Measurements from ENCODE around the gene CDK1. TPM values are rescaled to one million over a fixed set of nuclear protein-coding genes. Genes with fewer than 3 reads are reported as not detected.

The CDK1 gene
- polyA plus RNA-seq, 1 donor (not counting 4 experiments of a cell fraction or from before 2014, with no cell fraction given), result 43.8 TPM

GRCh38 chr10:60747817-60748469 lies 30.3 kb upstream of the CDK1 start:
- H4K20me1 ChIP-seq (ENCODE audit: control insufficient read depth, extremely low read depth, insufficient read depth, low read length), result no peaks in the 10 kb centered on the region
- H3K9ac ChIP-seq (ENCODE audit: control insufficient read depth, extremely low read depth, insufficient read depth, low read length), result no peak overlapping the region
- no peaks in the 10 kb centered on the region for H3K79me2 ChIP-seq (ENCODE audit: control insufficient read depth, insufficient read depth, low read length)
- H2AFZ ChIP-seq (ENCODE audit: control insufficient read depth, low read length), result peak overlapping the region; percentile 86
- TF ChIP-seq EZH2 (IDR thresholded peaks at IDR 0.05; ENCODE audit: low read length), result no peak
- TF ChIP-seq, protein P1, sequence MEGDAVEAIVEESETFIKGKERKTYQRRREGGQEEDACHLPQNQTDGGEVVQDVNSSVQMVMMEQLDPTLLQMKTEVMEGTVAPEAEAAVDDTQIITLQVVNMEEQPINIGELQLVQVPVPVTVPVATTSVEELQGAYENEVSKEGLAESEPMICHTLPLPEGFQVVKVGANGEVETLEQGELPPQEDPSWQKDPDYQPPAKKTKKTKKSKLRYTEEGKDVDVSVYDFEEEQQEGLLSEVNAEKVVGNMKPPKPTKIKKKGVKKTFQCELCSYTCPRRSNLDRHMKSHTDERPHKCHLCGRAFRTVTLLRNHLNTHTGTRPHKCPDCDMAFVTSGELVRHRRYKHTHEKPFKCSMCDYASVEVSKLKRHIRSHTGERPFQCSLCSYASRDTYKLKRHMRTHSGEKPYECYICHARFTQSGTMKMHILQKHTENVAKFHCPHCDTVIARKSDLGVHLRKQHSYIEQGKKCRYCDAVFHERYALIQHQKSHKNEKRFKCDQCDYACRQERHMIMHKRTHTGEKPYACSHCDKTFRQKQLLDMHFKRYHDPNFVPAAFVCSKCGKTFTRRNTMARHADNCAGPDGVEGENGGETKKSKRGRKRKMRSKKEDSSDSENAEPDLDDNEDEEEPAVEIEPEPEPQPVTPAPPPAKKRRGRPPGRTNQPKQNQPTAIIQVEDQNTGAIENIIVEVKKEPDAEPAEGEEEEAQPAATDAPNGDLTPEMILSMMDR (optimal IDR thresholded peaks at IDR 0.05 in 1 of 3, IDR thresholded peaks at IDR 0.05 in 1 of 3, conservative IDR thresholded peaks at IDR 0.05 in 1 of 3; ENCODE audit: extremely low read depth in 1 of 3, insufficient read depth in 2 of 3, low read length in 3 of 3), result no peak
- H3K27me3 ChIP-seq (ENCODE audit: control insufficient read depth, extremely low read depth, insufficient read depth, low read length), result no peaks in the 10 kb centered on the region
- peak; percentile 91 for FAIRE-seq
- H3K9me3 ChIP-seq (ENCODE audit: control insufficient read depth, low read depth, low read length), result no peaks in the 10 kb centered on the region
- H3K4me2 ChIP-seq (ENCODE audit: control insufficient read depth, extremely low read depth, insufficient read depth, low read depth, low read length), result peak overlapping the region; percentile 70
- H3K27ac ChIP-seq (ENCODE audit: control insufficient read depth, insufficient read depth, low read length), result no peak overlapping the region
- no peaks in the 10 kb centered on the region for H3K36me3 ChIP-seq (ENCODE audit: control insufficient read depth in 2 of 2, extremely low read depth in 1 of 2, insufficient read depth in 2 of 2, low read length in 2 of 2)
- H3K4me3 ChIP-seq (ENCODE audit: control insufficient read depth in 2 of 3, extremely low read depth in 1 of 3, insufficient read depth in 2 of 3, low read depth in 1 of 3, low read length in 3 of 3), result peak overlapping the region in 1 of 3 experiments; percentile 4
- no peak for DNase-seq (ENCODE audit: low read depth, low spot score)
- H3K4me1 ChIP-seq (ENCODE audit: control insufficient read depth, extremely low read depth, insufficient read depth, low read length), result peaks cover 20% of the 10 kb centered on the region
- dilution Hi-C loops (cut with MboI; ENCODE audit: extremely low pct_ligation_motif_present, low sequenced_read_pairs), result no loop called here
- H3K9me1 ChIP-seq (ENCODE audit: control insufficient read depth, extremely low read depth, insufficient read depth, low read length), result no peaks in the 10 kb centered on the region

- FAIRE-seq, result no peak
- dilution Hi-C loops (cut with MboI; ENCODE audit: extremely low pct_ligation_motif_present, low sequenced_read_pairs), result no loop called here
These were observed 25.1 kb upstream of the CDK1 start for GRCh38 chr10:60753152-60753551.

More at GRCh38 chr10:60753152-60753551, 25.1 kb upstream of the CDK1 start:
- H3K9ac ChIP-seq (ENCODE audit: control insufficient read depth, extremely low read depth, insufficient read depth, low read length), result no peak overlapping the region
- H4K20me1 ChIP-seq (ENCODE audit: control insufficient read depth, extremely low read depth, insufficient read depth, low read length), result no peaks in the 10 kb centered on the region
- no peak overlapping the region for H2AFZ ChIP-seq (ENCODE audit: control insufficient read depth, low read length)
- peaks cover 10% of the 10 kb centered on the region for H3K4me1 ChIP-seq (ENCODE audit: control insufficient read depth, extremely low read depth, insufficient read depth, low read length)
- H3K79me2 ChIP-seq (ENCODE audit: control insufficient read depth, insufficient read depth, low read length), result no peaks in the 10 kb centered on the region
- no peak overlapping the region for H3K27ac ChIP-seq (ENCODE audit: control insufficient read depth, insufficient read depth, low read length)
- no peaks in the 10 kb centered on the region for H3K36me3 ChIP-seq (ENCODE audit: control insufficient read depth in 2 of 2, extremely low read depth in 1 of 2, insufficient read depth in 2 of 2, low read length in 2 of 2)
- DNase-seq (ENCODE audit: low read depth, low spot score), result no peak
- H3K9me3 ChIP-seq (ENCODE audit: control insufficient read depth, low read depth, low read length), result no peaks in the 10 kb centered on the region
- no peak overlapping the region for H3K4me2 ChIP-seq (ENCODE audit: control insufficient read depth, extremely low read depth, insufficient read depth, low read depth, low read length)
- H3K9me1 ChIP-seq (ENCODE audit: control insufficient read depth, extremely low read depth, insufficient read depth, low read length), result no peaks in the 10 kb centered on the region
- TF ChIP-seq, protein P1 (optimal IDR thresholded peaks at IDR 0.05 in 1 of 3, IDR thresholded peaks at IDR 0.05 in 1 of 3, conservative IDR thresholded peaks at IDR 0.05 in 1 of 3; ENCODE audit: extremely low read depth in 1 of 3, insufficient read depth in 2 of 3, low read length in 3 of 3), result no peak
- TF ChIP-seq EZH2 (IDR thresholded peaks at IDR 0.05; ENCODE audit: low read length), result no peak
- H3K4me3 ChIP-seq (ENCODE audit: control insufficient read depth in 2 of 3, extremely low read depth in 1 of 3, insufficient read depth in 2 of 3, low read depth in 1 of 3, low read length in 3 of 3), result no peak overlapping the region
- H3K27me3 ChIP-seq (ENCODE audit: control insufficient read depth, extremely low read depth, insufficient read depth, low read length), result no peaks in the 10 kb centered on the region
